Neuronal stem cell (in vitro differentiated cells): ENCODE results near the gene ZNF575. TPM values are rescaled to one million over a fixed set of nuclear protein-coding genes. Genes with fewer than 3 reads are reported as not detected.

Experiments
- DNase-seq: peaks from one replicate; pipeline ENCODE4 v3.0.0-alpha.2; 2013; ENCODE audit warnings: low spot score
- H2AFZ ChIP-seq: one replicate; pipeline ENCODE4 v1.6.1; 2013; ENCODE audit warnings: mild to moderate bottlenecking, low read length, inconsistent platforms
- H2AK5ac ChIP-seq: 2 replicates; pipeline ENCODE4 v1.6.1; 2013; ENCODE audit warnings: low read depth, mild to moderate bottlenecking, inconsistent platforms, low read length, moderate library complexity, mixed read lengths
- H2BK120ac ChIP-seq: 2 replicates; pipeline ENCODE4 v1.6.1; 2013; ENCODE audit warnings: low read depth, mild to moderate bottlenecking, inconsistent platforms, low read length, moderate library complexity, mixed read lengths
- H2BK12ac ChIP-seq: one replicate; pipeline ENCODE4 v1.6.1; 2013; ENCODE audit warnings: low read length, inconsistent platforms
- H2BK15ac ChIP-seq: 2 replicates; pipeline ENCODE4 v1.6.1; 2013; ENCODE audit warnings: mild to moderate bottlenecking, low read length, inconsistent platforms, mixed read lengths
- H2BK5ac ChIP-seq: one replicate; pipeline ENCODE4 v1.6.1; 2013; ENCODE audit warnings: inconsistent platforms, mild to moderate bottlenecking, low read length, moderate library complexity
- H3K14ac ChIP-seq: one replicate; pipeline ENCODE4 v1.6.1; 2013; ENCODE audit warnings: low read length, inconsistent platforms
- H3K18ac ChIP-seq: 2 replicates; pipeline ENCODE4 v1.6.1; 2013; ENCODE audit warnings: low read length, inconsistent platforms
- H3K23ac ChIP-seq: 2 replicates; pipeline ENCODE4 v1.6.1; 2013; ENCODE audit warnings: low read depth, mild to moderate bottlenecking, mixed read lengths, low read length, inconsistent platforms; ENCODE audit not compliant: poor library complexity
- H3K27ac ChIP-seq: replicated peaks from 3 replicates; pipeline ENCODE4 v1.5.1; 2013; ENCODE audit warnings: low read length, inconsistent platforms
- H3K27me3 ChIP-seq, 3 experiments: 2 replicates each; pipeline ENCODE4 v1.6.1; 2013; ENCODE audit warnings: low read length in 3 of 3, mild to moderate bottlenecking in 2 of 3, inconsistent platforms in 1 of 3, low read depth in 1 of 3, mixed read lengths in 1 of 3, moderate library complexity in 1 of 3; ENCODE audit not compliant: control insufficient read depth in 3 of 3, insufficient read depth in 3 of 3
- H3K36me3 ChIP-seq, 2 donors: replicated peaks in 1 of 2; 2 replicates each; pipeline ENCODE4 v1.6.1; 2013; ENCODE audit warnings: low read length in 2 of 2; ENCODE audit not compliant: control insufficient read depth in 2 of 2, insufficient read depth in 2 of 2
- H3K4ac ChIP-seq: 2 replicates; pipeline ENCODE4 v1.6.1; 2013; ENCODE audit warnings: inconsistent platforms, mild to moderate bottlenecking, low read length, moderate library complexity
- H3K4me1 ChIP-seq, 2 donors: 1 replicate in 1 of 2; 2 replicates in 1 of 2; pipeline ENCODE4 v1.6.1; 2013; ENCODE audit warnings: low read length in 2 of 2, low read depth in 1 of 2; ENCODE audit not compliant: control insufficient read depth in 2 of 2, insufficient read depth in 1 of 2
- H3K4me2 ChIP-seq: one replicate; pipeline ENCODE4 v1.6.1; 2013; ENCODE audit warnings: mild to moderate bottlenecking, low read length, inconsistent platforms; ENCODE audit not compliant: insufficient read depth, poor library complexity, severe bottlenecking
- H3K4me3 ChIP-seq, 2 donors: 2 replicates each; pipeline ENCODE4 v1.5.1; 2013; ENCODE audit warnings: low read length in 2 of 2, mild to moderate bottlenecking in 2 of 2, inconsistent platforms in 1 of 2, moderate library complexity in 1 of 2
- H3K79me1 ChIP-seq: one replicate; pipeline ENCODE4 v1.6.1; 2013; ENCODE audit warnings: low read depth, mild to moderate bottlenecking, inconsistent platforms, low read length, moderate library complexity
- H3K9ac ChIP-seq: one replicate; pipeline ENCODE4 v1.6.1; 2013; ENCODE audit warnings: mild to moderate bottlenecking, low read depth, low read length, inconsistent platforms; ENCODE audit not compliant: poor library complexity
- H3K9me3 ChIP-seq, 2 donors: replicated peaks in 1 of 2; 2 replicates each; pipeline versions ENCODE3 to v1.6.1; 2013; ENCODE audit warnings: low read length in 2 of 2, mild to moderate bottlenecking in 2 of 2, inconsistent platforms in 1 of 2, low read depth in 1 of 2, mixed read lengths in 1 of 2, moderate library complexity in 1 of 2; ENCODE audit not compliant: control insufficient read depth in 2 of 2, insufficient read depth in 1 of 2
- H4K8ac ChIP-seq: one replicate; pipeline ENCODE4 v1.6.1; 2013; ENCODE audit warnings: low read depth, mild to moderate bottlenecking, inconsistent platforms, low read length, moderate library complexity
- H4K91ac ChIP-seq: one replicate; pipeline ENCODE4 v1.6.1; 2013; ENCODE audit warnings: low read length, low read depth, mild to moderate bottlenecking, inconsistent platforms; ENCODE audit not compliant: poor library complexity
- WGBS, 2 donors: extraction: QIAGEN DNeasy Blood & Tissue Kit; methylation state at CpG; one replicate each; pipeline ENCODE4 v1.1.7; 2013; ENCODE audit warnings: missing lambda C conversion rate in 2 of 2, mixed read lengths in 1 of 2; ENCODE audit not compliant: insufficient read length in 2 of 2, insufficient replicate concordance in 1 of 2; ENCODE audit errors: extremely low coverage in 2 of 2; 5-methylcytosine and 5-hydroxymethylcytosine counted together
- polyA plus RNA-seq, 2 experiments: library from polyadenylated mRNA; stranded (reverse); fragments of 200-250 nt; gene quantifications; one replicate each; pipeline ENCODE4 v1.2.3, GENCODE V29; 2013

Gene ZNF575
- 0.29 TPM for polyA plus RNA-seq (2013, experiment 1 of 2)
- polyA plus RNA-seq (2013, experiment 2 of 2): 0.21 TPM

DNA sequence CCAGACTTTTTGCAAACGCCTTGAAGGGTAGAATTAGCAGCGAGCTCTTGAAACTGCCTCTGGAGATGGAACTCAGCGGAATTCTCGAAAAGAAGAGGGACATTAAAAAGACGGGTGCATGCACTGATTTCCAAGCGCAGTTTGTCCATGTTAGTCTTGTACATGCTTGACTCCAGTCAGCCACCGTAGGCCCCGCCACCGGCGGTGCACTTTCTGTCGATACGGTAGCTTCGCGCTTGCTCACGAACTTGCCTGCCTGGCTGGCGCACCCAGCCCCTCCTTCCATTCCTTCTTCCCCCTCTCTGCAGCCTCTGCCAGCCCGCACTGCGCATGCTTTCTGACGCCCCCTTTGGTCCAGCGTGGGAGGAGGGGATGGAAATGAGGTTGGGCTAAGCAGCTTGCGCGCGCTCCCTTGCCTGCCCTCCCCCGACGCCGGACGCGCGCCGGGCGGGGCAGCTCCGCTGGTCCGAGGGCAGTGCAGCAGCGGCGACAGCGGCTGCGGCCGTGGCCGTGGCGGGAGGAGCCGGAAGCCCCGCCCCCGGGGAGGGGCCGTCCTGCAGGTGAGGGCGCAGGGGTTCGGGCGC lies at the start of gene ZNF575:
Gene ZNF575, plus strand, starts transcription at position 227 of the 584 bp plus-strand sequence. CDS start 1,235 bp downstream, outside the sequence.
- H3K4me1 ChIP-seq: peaks cover 8 to 13% of the 10 kb centered on the region in 2 donors

GRCh38 chr19:43483281-43483680 lies 49.7 kb upstream of the ZNF575 start:
- H3K4me1 ChIP-seq: peaks cover 0 to 2% of the 10 kb centered on the region in 2 donors
- WGBS, 2 donors: no CpG with 5 or more reads among the region's 6 CpGs
- no peak overlapping the region for H3K9ac ChIP-seq

More for the DNA sequence above, at the start of gene ZNF575:
- no CpG with 5 or more reads among the region's 47 CpGs for WGBS, 2 donors
- Histone ChIP-seq H2BK120ac (no peak within 1 kb of the TSS), H4K91ac (no peak within 1 kb of the TSS), H3K4me3 (peak within 1 kb of the TSS; percentile 43 to 69), H2AFZ (peak within 1 kb of the TSS; percentile 88), H2BK15ac (no peak within 1 kb of the TSS), H3K27ac (peak within 1 kb of the TSS; percentile 81), H3K4me2 (peak within 1 kb of the TSS; percentile 65), H3K27me3 (no peaks in the 10 kb centered on the region), H2BK5ac (no peak within 1 kb of the TSS), H3K23ac (peak within 1 kb of the TSS; percentile 32), H2AK5ac (peak within 1 kb of the TSS; percentile 76), H3K4ac (no peak within 1 kb of the TSS), H3K9me3 (no peaks in the 10 kb centered on the region), H3K36me3 (peaks cover 3 to 24% of the 10 kb centered on the region in 2 donors), H2BK12ac (no peak within 1 kb of the TSS), H3K79me1 (no peaks in the 10 kb centered on the region), H4K8ac (no peak within 1 kb of the TSS), H3K18ac (peak within 1 kb of the TSS; percentile 89), H3K9ac (peak within 1 kb of the TSS; percentile 79), H3K14ac (no peak within 1 kb of the TSS)
- DNase-seq: peak; percentile 93

DNA sequence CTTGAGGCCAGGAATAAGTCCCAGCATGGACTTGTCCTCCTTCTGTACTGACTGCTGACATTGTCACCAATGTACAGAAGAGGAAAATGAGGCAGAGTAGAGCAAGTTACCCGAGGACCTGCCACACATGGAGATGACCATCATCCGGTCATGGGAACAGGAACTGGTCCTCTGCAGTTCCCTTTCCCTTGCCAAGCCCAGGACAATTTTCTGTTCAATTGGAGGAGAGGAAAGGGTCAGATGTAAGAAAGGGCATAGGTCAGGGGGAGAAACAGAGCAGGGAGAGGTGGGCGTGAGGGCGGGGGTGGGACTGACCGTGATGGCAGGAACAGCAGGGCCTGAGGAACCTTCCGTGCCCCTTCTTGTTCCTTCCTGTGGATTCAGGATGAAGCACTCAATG lies 47.0 kb upstream of the ZNF575 start:
- H3K18ac ChIP-seq: no peak overlapping the region
- H3K36me3 ChIP-seq: peaks cover 0 to 3% of the 10 kb centered on the region in 2 donors
- H3K14ac ChIP-seq: no peak overlapping the region
- no peak overlapping the region for H3K27ac ChIP-seq
- peaks cover 0 to 2% of the 10 kb centered on the region in 2 donors for H3K4me1 ChIP-seq
- H3K9ac ChIP-seq: peak overlapping the region; percentile 53
- H3K4ac ChIP-seq: no peak overlapping the region
- no peaks in the 10 kb centered on the region for H3K9me3 ChIP-seq
- H2BK15ac ChIP-seq: no peak overlapping the region
- no peak overlapping the region for H4K8ac ChIP-seq
- H3K4me2 ChIP-seq: no peak overlapping the region
- H3K23ac ChIP-seq: no peak overlapping the region
- no peak overlapping the region for H3K4me3 ChIP-seq
- no peak for DNase-seq
- no peak overlapping the region for H2BK5ac ChIP-seq
- H3K79me1 ChIP-seq: no peaks in the 10 kb centered on the region
- H2AFZ ChIP-seq: no peak overlapping the region
- H3K27me3 ChIP-seq: no peaks in the 10 kb centered on the region
- no peak overlapping the region for H2BK120ac ChIP-seq
- WGBS, 2 donors: no CpG with 5 or more reads among the region's 6 CpGs
- H4K91ac ChIP-seq: no peak overlapping the region
- peak overlapping the region; percentile 68 for H2AK5ac ChIP-seq
- H2BK12ac ChIP-seq: no peak overlapping the region

More at GRCh38 chr19:43483281-43483680, 49.7 kb upstream of the ZNF575 start:
- no peak overlapping the region for H3K4me2 ChIP-seq
- H3K14ac ChIP-seq: no peak overlapping the region
- H2AFZ ChIP-seq: no peak overlapping the region
- H3K23ac ChIP-seq: no peak overlapping the region
- H3K36me3 ChIP-seq: no peaks in the 10 kb centered on the region
- no peak overlapping the region for H3K4ac ChIP-seq
- H2BK120ac ChIP-seq: no peak overlapping the region
- H2BK5ac ChIP-seq: no peak overlapping the region
- H2BK15ac ChIP-seq: no peak overlapping the region
- no peak overlapping the region for H3K4me3 ChIP-seq
- no peak overlapping the region for H4K8ac ChIP-seq
- no peak overlapping the region for H3K27ac ChIP-seq
- H4K91ac ChIP-seq: no peak overlapping the region
- no peaks in the 10 kb centered on the region for H3K27me3 ChIP-seq
- no peak overlapping the region for H2BK12ac ChIP-seq
- no peak overlapping the region for H2AK5ac ChIP-seq
- H3K79me1 ChIP-seq: no peaks in the 10 kb centered on the region
- no peak overlapping the region for H3K18ac ChIP-seq
- DNase-seq: no peak
- H3K9me3 ChIP-seq: no peaks in the 10 kb centered on the region

DNA sequence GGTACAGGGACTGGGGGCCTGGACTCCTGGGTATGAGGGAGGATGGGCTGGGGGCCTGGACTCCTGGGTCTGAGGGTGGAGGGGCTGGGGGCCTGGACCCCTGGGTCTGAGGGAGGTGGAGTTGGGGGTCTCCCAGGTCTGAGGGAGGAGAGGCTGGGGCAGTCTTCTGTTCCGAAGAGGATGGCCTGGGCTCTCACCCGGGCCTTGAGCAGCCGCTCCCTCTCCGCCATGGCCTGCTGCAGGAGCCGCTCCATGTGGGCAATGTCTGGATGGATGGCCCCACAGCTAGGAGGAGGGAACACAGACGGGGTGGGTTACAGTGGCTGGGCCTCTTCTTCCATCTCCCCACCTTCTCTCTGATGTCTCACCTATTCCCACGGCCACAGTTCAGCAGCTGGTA lies 46.6 kb upstream of the ZNF575 start:
- Histone ChIP-seq H4K8ac (no peak overlapping the region), H4K91ac (no peak overlapping the region), H3K79me1 (no peaks in the 10 kb centered on the region), H2BK15ac (no peak overlapping the region), H3K4me1 (peaks cover 0 to 2% of the 10 kb centered on the region in 2 donors), H3K23ac (no peak overlapping the region), H3K27ac (no peak overlapping the region), H2BK5ac (no peak overlapping the region), H3K14ac (no peak overlapping the region), H2BK120ac (no peak overlapping the region), H3K4ac (no peak overlapping the region), H2AFZ (no peak overlapping the region), H3K27me3 (no peaks in the 10 kb centered on the region), H3K4me2 (no peak overlapping the region), H3K9ac (peak overlapping the region; percentile 53), H2BK12ac (peak overlapping the region; percentile 10), H2AK5ac (peak overlapping the region; percentile 68), H3K4me3 (no peak overlapping the region), H3K9me3 (no peaks in the 10 kb centered on the region), H3K18ac (peak overlapping the region; percentile 57), H3K36me3 (peaks cover 0 to 5% of the 10 kb centered on the region in 2 donors)
- WGBS, 2 donors: no CpG with 5 or more reads among the region's 7 CpGs
- no peak for DNase-seq
